IMR-90 (cell line): ENCODE measurements around the gene SLC36A1. TPM values are rescaled to one million over a fixed set of nuclear protein-coding genes. Genes with fewer than 3 reads are reported as not detected.

Experiments used
- ATAC-seq: fragments of 200-7000 bp; cut with Tn5 transposase; 2 replicates; pipeline ENCODE4 v1.9.1; 2020; ENCODE audit warnings: low read depth, mild to moderate bottlenecking, moderate library complexity
- BruUV-seq: library from RNA; stranded (reverse); fragments of 400-500 nt; replicated peaks from 2 replicates; lab custom pipeline; 2021; lab: Mats Ljungman, UMichigan
- CTCF ChIA-PET: fragments of 300-600 bp; formaldehyde crosslinking; extraction: SDS; loops from one replicate; lab custom pipeline; 2021; ENCODE audit warnings: antibody characterized with exemption; lab: Yijun Ruan, JAX
- POLR2A ChIA-PET: fragments of 300-600 bp; sonication (Branson Sonifier 250); formaldehyde crosslinking; loops from one replicate; lab custom pipeline; 2022; ENCODE audit warnings: antibody characterized with exemption; ENCODE audit not compliant: unreplicated experiment; lab: Charles Lee
- DNase-seq: peaks from one replicate; pipeline ENCODE4 v3.0.0; 2013
- H2AFZ ChIP-seq: replicated peaks from 2 replicates; pipeline ENCODE3; 2013; ENCODE audit warnings: low read length, mild to moderate bottlenecking; ENCODE audit not compliant: poor library complexity
- H2AK5ac ChIP-seq: 2 replicates; pipeline ENCODE4 v1.6.1; 2013; ENCODE audit warnings: low read depth, low read length, inconsistent platforms
- H2AK9ac ChIP-seq: replicated peaks from 2 replicates; pipeline ENCODE3; 2013; ENCODE audit warnings: mild to moderate bottlenecking, low read depth, low read length, moderate library complexity; ENCODE audit not compliant: poor library complexity
- H2BK120ac ChIP-seq: 2 replicates; pipeline ENCODE4 v1.6.1; 2013; ENCODE audit warnings: low read depth, low read length, inconsistent platforms
- H2BK15ac ChIP-seq: 3 replicates; pipeline ENCODE4 v1.6.1; 2013; ENCODE audit warnings: low read depth, low read length, inconsistent platforms
- H2BK20ac ChIP-seq: 2 replicates; pipeline ENCODE4 v1.6.1; 2013; ENCODE audit warnings: low read depth, mild to moderate bottlenecking, inconsistent platforms, low read length, moderate library complexity
- H2BK5ac ChIP-seq: 2 replicates; pipeline ENCODE4 v1.6.1; 2013; ENCODE audit warnings: mild to moderate bottlenecking, low read depth, low read length, inconsistent platforms; ENCODE audit not compliant: poor library complexity, severe bottlenecking
- H3K14ac ChIP-seq: replicated peaks from 2 replicates; pipeline ENCODE4 v1.6.1; 2013; ENCODE audit warnings: low read depth, low read length, inconsistent platforms
- H3K18ac ChIP-seq: 2 replicates; pipeline ENCODE4 v1.6.1; 2013; ENCODE audit warnings: low read depth, low read length, control low read depth
- H3K23ac ChIP-seq: 2 replicates; pipeline ENCODE4 v1.6.1; 2013; ENCODE audit warnings: low read depth, low read length, inconsistent platforms
- H3K27ac ChIP-seq: 2 replicates; pipeline ENCODE4 v1.5.1; 2013; ENCODE audit warnings: mild to moderate bottlenecking, control low read depth, low read length; ENCODE audit not compliant: insufficient read depth
- H3K27me3 ChIP-seq: 2 replicates; pipeline ENCODE4 v1.6.1; 2013; ENCODE audit warnings: low read length; ENCODE audit not compliant: control insufficient read depth, insufficient read depth
- H3K36me3 ChIP-seq: 2 replicates; pipeline ENCODE4 v1.6.1; 2013; ENCODE audit warnings: low read length, mixed read lengths; ENCODE audit not compliant: control insufficient read depth, insufficient read depth
- H3K4ac ChIP-seq: 2 replicates; pipeline ENCODE4 v1.6.1; 2013; ENCODE audit warnings: low read depth, low read length, inconsistent platforms
- H3K4me1 ChIP-seq: 2 replicates; pipeline ENCODE4 v1.6.1; 2013; ENCODE audit warnings: low read length, mixed read lengths; ENCODE audit not compliant: control insufficient read depth, insufficient read depth
- H3K4me2 ChIP-seq: 2 replicates; pipeline ENCODE4 v1.6.1; 2013; ENCODE audit warnings: low read depth, mild to moderate bottlenecking, control low read depth, low read length, moderate library complexity
- H3K4me3 ChIP-seq: 2 replicates; pipeline ENCODE4 v1.5.1; 2013; ENCODE audit warnings: low read depth, mild to moderate bottlenecking, control low read depth, low read length, moderate library complexity; ENCODE audit not compliant: insufficient read depth
- H3K56ac ChIP-seq: 2 replicates; pipeline ENCODE4 v1.6.1; 2013; ENCODE audit warnings: low read length, inconsistent platforms; ENCODE audit not compliant: insufficient read depth; ENCODE audit errors: extremely low read depth
- H3K79me1 ChIP-seq, 2 experiments: 2 replicates each; pipeline ENCODE4 v1.6.1; 2013; ENCODE audit warnings: low read length in 2 of 2, inconsistent platforms in 1 of 2, low read depth in 1 of 2
- H3K9ac ChIP-seq: 2 replicates; pipeline ENCODE4 v1.6.1; 2013; ENCODE audit warnings: low read depth, low read length, control low read depth
- H3K9me1 ChIP-seq: 2 replicates; pipeline ENCODE4 v1.6.1; 2013; ENCODE audit warnings: low read length, inconsistent platforms; ENCODE audit not compliant: insufficient read depth
- H3K9me3 ChIP-seq: 2 replicates; pipeline ENCODE4 v1.6.1; 2013; ENCODE audit warnings: low read length; ENCODE audit not compliant: control insufficient read depth, insufficient read depth
- H4K20me1 ChIP-seq: 2 replicates; pipeline ENCODE4 v1.6.1; 2013; ENCODE audit warnings: low read length, inconsistent platforms; ENCODE audit not compliant: insufficient read depth
- H4K5ac ChIP-seq: 2 replicates; pipeline ENCODE4 v1.6.1; 2013; ENCODE audit warnings: mild to moderate bottlenecking, low read depth, low read length, control low read depth
- H4K8ac ChIP-seq, 2 experiments: 2 replicates each; pipeline ENCODE4 v1.6.1; 2013; ENCODE audit warnings: low read depth in 2 of 2, low read length in 2 of 2, control low read depth in 1 of 2, inconsistent platforms in 1 of 2
- H4K91ac ChIP-seq: 2 replicates; pipeline ENCODE4 v1.6.1; 2013; ENCODE audit warnings: low read depth, low read length, inconsistent platforms; ENCODE audit not compliant: insufficient read depth
- BHLHE40 ChIP-seq: fragments of 150-350 bp; IDR thresholded peaks from 2 replicates; pipeline ENCODE4 v1.6.1; 2016; ENCODE audit warnings: mild to moderate bottlenecking, low read depth, low read length
- CHD1 ChIP-seq: IDR thresholded peaks from 2 replicates; pipeline ENCODE4 v1.6.1; 2012; ENCODE audit warnings: low read depth, low read length, improper control_type of control experiment
- MAZ ChIP-seq: IDR thresholded peaks from 2 replicates; pipeline ENCODE4 v1.6.1; 2012; ENCODE audit warnings: low read depth, mild to moderate bottlenecking, low read length, improper control_type of control experiment, moderate library complexity, borderline replicate concordance
- MXI1 ChIP-seq: IDR thresholded peaks from 2 replicates; pipeline ENCODE4 v1.6.1; 2012; ENCODE audit warnings: low read depth, mild to moderate bottlenecking, low read length, moderate library complexity, borderline replicate concordance
- NFE2L2 ChIP-seq: fragments of 150-350 bp; IDR thresholded peaks from 2 replicates; pipeline ENCODE4 v1.6.1; 2016; ENCODE audit warnings: low read depth, mild to moderate bottlenecking, low read length
- RAD21 ChIP-seq: IDR thresholded peaks from 2 replicates; pipeline ENCODE4 v1.6.1; 2012; ENCODE audit warnings: low read length, improper control_type of control experiment
- RCOR1 ChIP-seq: IDR thresholded peaks from 2 replicates; pipeline ENCODE4 v1.6.1; 2012; ENCODE audit warnings: mild to moderate bottlenecking, low read length, improper control_type of control experiment; ENCODE audit not compliant: insufficient replicate concordance
- RFX5 ChIP-seq: IDR thresholded peaks from 2 replicates; pipeline ENCODE4 v1.8.0; 2012; ENCODE audit warnings: low read depth, mild to moderate bottlenecking, low read length, moderate library complexity
- SMC3 ChIP-seq: fragments of 150-350 bp; IDR thresholded peaks from 2 replicates; pipeline ENCODE4 v1.6.1; 2016; ENCODE audit warnings: low read depth, mild to moderate bottlenecking, antibody characterized with exemption, low read length, moderate library complexity
- WGBS, 2 experiments: methylation state at CpG; one replicate each; pipeline versions ENCODE4 v1.1.5 to v1.1.7; 2013; ENCODE audit warnings: missing lambda C conversion rate in 2 of 2; ENCODE audit not compliant: insufficient read length in 1 of 2; ENCODE audit errors: extremely low coverage in 2 of 2; 5-methylcytosine and 5-hydroxymethylcytosine counted together
- dilution Hi-C: fragments of 300-500 bp; cut with HindIII; formaldehyde crosslinking; loops from one replicate; pipeline ENCODE4 v1.14.3; 2018; ENCODE audit warnings: low sequenced_read_pairs; ENCODE audit not compliant: unreplicated experiment
- in situ Hi-C: fragments of 300-500 bp; cut with MboI; formaldehyde crosslinking; loops from 3 replicates; pipeline ENCODE4 v1.14.3; 2019; ENCODE audit warnings: low sequenced_read_pairs, inconsistent platforms, mixed read lengths
- intact Hi-C: fragments of 100-400 bp; cut with micrococcal nuclease; formaldehyde crosslinking; loops from 2 replicates; pipeline ENCODE4 v1.10.0; 2022
- polyA plus RNA-seq, 3 experiments: library from polyadenylated mRNA; depleted of rRNA; stranded (reverse); fragments of >200 nt; gene quantifications; 2 replicates each; pipeline ENCODE4 v1.2.3, GENCODE V29; 2012; ENCODE audit warnings: low replicate concordance in 1 of 3
- total RNA-seq: library from RNA; depleted of rRNA; stranded (reverse); fragments of >200 nt; gene quantifications from 2 replicates; pipeline ENCODE4 v1.2.3, GENCODE V29; 2012
- TF ChIP-seq, protein P1 (sequence below): conservative IDR thresholded peaks from 2 replicates; pipeline ENCODE4 v1.5.1; 2012; ENCODE audit warnings: mild to moderate bottlenecking, low read depth, low read length, improper control_type of control experiment

The SLC36A1 gene
- total and polyA plus RNA-seq, 2 of the 4 experiments (the other 2 are of a cell fraction) = 5.7 to 8.7 TPM

DNA sequence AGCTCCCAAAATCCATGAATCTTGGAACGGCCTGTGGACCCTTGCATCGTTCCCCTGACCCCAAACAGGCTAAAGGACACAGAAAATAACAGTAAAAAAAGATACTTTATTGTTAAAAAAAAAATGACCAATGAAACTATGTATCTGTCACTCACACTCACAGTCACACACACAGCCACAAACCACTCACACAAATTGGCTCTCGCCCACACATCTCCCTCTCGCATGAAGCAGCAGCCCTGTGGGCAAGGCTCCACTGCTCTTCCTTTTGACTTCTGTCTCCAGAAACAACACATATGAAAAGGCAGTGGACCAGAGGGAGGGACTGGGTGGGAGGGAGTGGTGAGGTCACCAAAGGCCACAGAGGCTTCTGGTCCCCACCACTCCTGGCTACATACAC, 56.6 kb downstream of the SLC36A1 start:
- Histone ChIP-seq H2BK5ac (no peak overlapping the region), H3K4me1 (no peaks in the 10 kb centered on the region), H4K91ac (no peak overlapping the region), H3K18ac (no peak overlapping the region), H2BK120ac (no peak overlapping the region), H3K9ac (no peak overlapping the region), H3K4ac (no peak overlapping the region), H4K20me1 (no peaks in the 10 kb centered on the region), H3K27ac (no peak overlapping the region), H2AK9ac (no peak overlapping the region), H3K56ac (no peak overlapping the region), H3K9me3 (no peaks in the 10 kb centered on the region), H3K4me2 (no peak overlapping the region), H2BK20ac (no peak overlapping the region), H3K4me3 (no peak overlapping the region), H2AK5ac (no peak overlapping the region), H3K23ac (no peak overlapping the region), H3K14ac (no peak overlapping the region), H2AFZ (no peak overlapping the region), H3K27me3 (no peaks in the 10 kb centered on the region), H3K36me3 (no peaks in the 10 kb centered on the region), H3K9me1 (no peaks in the 10 kb centered on the region), H4K5ac (no peak overlapping the region), H3K79me1 (no peaks in the 10 kb centered on the region), H2BK15ac (no peak overlapping the region), H4K8ac (no peak overlapping the region)
- ATAC-seq (no peak), DNase-seq (no peak)
- dilution Hi-C loops = no loop called here
- POLR2A ChIA-PET = no interaction called here
- WGBS, 2 experiments = no CpG with 5 or more reads among the region's 4 CpGs
- BruUV-seq = no TSS peak
- intact Hi-C loops = loop anchor here (5.0 kb wide), 1 partner anchor 148 kb away; no protein-coding TSS in a partner anchor
- in situ Hi-C loops = loop anchor here (5.0 kb wide), 1 partner anchor 57 kb away; the partner anchor contains the start of gene SLC36A1
- no peak for TF ChIP-seq RFX5
- TF ChIP-seq RAD21 = no peak
- TF ChIP-seq MAZ = no peak
- no peak for TF ChIP-seq NFE2L2
- TF ChIP-seq, protein P1, sequence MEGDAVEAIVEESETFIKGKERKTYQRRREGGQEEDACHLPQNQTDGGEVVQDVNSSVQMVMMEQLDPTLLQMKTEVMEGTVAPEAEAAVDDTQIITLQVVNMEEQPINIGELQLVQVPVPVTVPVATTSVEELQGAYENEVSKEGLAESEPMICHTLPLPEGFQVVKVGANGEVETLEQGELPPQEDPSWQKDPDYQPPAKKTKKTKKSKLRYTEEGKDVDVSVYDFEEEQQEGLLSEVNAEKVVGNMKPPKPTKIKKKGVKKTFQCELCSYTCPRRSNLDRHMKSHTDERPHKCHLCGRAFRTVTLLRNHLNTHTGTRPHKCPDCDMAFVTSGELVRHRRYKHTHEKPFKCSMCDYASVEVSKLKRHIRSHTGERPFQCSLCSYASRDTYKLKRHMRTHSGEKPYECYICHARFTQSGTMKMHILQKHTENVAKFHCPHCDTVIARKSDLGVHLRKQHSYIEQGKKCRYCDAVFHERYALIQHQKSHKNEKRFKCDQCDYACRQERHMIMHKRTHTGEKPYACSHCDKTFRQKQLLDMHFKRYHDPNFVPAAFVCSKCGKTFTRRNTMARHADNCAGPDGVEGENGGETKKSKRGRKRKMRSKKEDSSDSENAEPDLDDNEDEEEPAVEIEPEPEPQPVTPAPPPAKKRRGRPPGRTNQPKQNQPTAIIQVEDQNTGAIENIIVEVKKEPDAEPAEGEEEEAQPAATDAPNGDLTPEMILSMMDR = no peak
- TF ChIP-seq CHD1 = no peak
- no peak for TF ChIP-seq RCOR1
- TF ChIP-seq BHLHE40 = no peak
- TF ChIP-seq MXI1 = no peak
- no peak for TF ChIP-seq SMC3
- CTCF ChIA-PET = no interaction called here
